HCT116 (cell line): ENCODE measurements around the gene MOB4. TPM values are rescaled to one million over a fixed set of nuclear protein-coding genes. Genes with fewer than 3 reads are reported as not detected.

Experiments used
- ATAC-seq: fragments of 200-7000 bp; cut with Tn5 transposase; 2 replicates; pipeline ENCODE4 v1.9.1; 2020; ENCODE audit warnings: mild to moderate bottlenecking, moderate library complexity
- BruUV-seq: library from RNA; stranded (reverse); fragments of 400-500 nt; replicated peaks from 2 replicates; lab custom pipeline; 2021; lab: Mats Ljungman, UMichigan
- CTCF ChIA-PET: fragments of 300-600 bp; sonication (Branson Sonifier 250); formaldehyde crosslinking; loops from one replicate; lab custom pipeline; 2021; ENCODE audit warnings: antibody characterized with exemption; lab: Charles Lee
- POLR2A ChIA-PET: fragments of 300-600, 350-600 bp; sonication (Branson Sonifier 250); formaldehyde crosslinking; loops from one replicate; lab custom pipeline; 2021; ENCODE audit warnings: antibody characterized with exemption; lab: Charles Lee
- RAD21 ChIA-PET, 2 experiments: fragments of 300-600 bp; sonication (Branson Sonifier 250); formaldehyde crosslinking; loops; one replicate each; lab custom pipeline; 2023; ENCODE audit warnings: low total read pairs in 2 of 2; ENCODE audit not compliant: uncharacterized antibody in 2 of 2, unreplicated experiment in 2 of 2, low non-redundant PET in 1 of 2; lab: Charles Lee
- DNase-seq: peaks from one replicate; pipeline ENCODE4 v3.0.0-alpha.2; 2010; ENCODE audit warnings: low read depth, low spot score
- H2AFZ ChIP-seq: fragments of 200-600 bp; shearing (Covaris generic), sonication (generic); 2 replicates; pipeline ENCODE4 v1.6.1; 2017; ENCODE audit warnings: low read depth, mixed run types, mixed read lengths, antibody characterized with exemption, low read length; ENCODE audit not compliant: poor library complexity, severe bottlenecking
- H3K27ac ChIP-seq: 2 replicates; pipeline ENCODE4 v1.5.1; 2012; ENCODE audit warnings: low read depth, low read length
- H3K27me3 ChIP-seq: fragments of 200-600 bp; sonication (generic); 2 replicates; pipeline ENCODE4 v1.6.1; 2016; ENCODE audit warnings: mixed run types, low read length, mixed read lengths; ENCODE audit not compliant: insufficient read depth
- H3K36me3 ChIP-seq, 2 experiments: fragments of 200-500 bp in 1 of 2; fragments of 200-600 bp in 1 of 2; sonication (Bioruptor generic) in 1 of 2; sonication (generic) in 1 of 2; 2 replicates each; pipeline versions ENCODE4 v1.5.1 to v1.6.1; 2014 to 2016; ENCODE audit warnings: low read length in 2 of 2, inconsistent platforms in 1 of 2, mixed read lengths in 1 of 2, mixed run types in 1 of 2; ENCODE audit not compliant: insufficient read depth in 2 of 2, control insufficient read depth in 1 of 2
- H3K4me1 ChIP-seq, 2 experiments: fragments of 200-600 bp in 1 of 2; sonication (generic) in 1 of 2; 2 replicates each; pipeline versions ENCODE4 v1.5.1 to v1.6.1; 2012 to 2017; ENCODE audit warnings: low read length in 2 of 2, inconsistent platforms in 1 of 2, mild to moderate bottlenecking in 1 of 2, mixed read lengths in 1 of 2, mixed run types in 1 of 2, moderate library complexity in 1 of 2; ENCODE audit not compliant: insufficient read depth in 2 of 2, control insufficient read depth in 1 of 2
- H3K4me2 ChIP-seq: fragments of 200-600 bp; sonication (generic); 2 replicates; pipeline ENCODE4 v1.6.1; 2017; ENCODE audit warnings: mixed run types, low read length, mixed read lengths
- H3K4me3 ChIP-seq, 2 experiments: fragments of 200-600 bp in 1 of 2; sonication (generic) in 1 of 2; replicated peaks in 1 of 2; 2 replicates each; pipeline ENCODE4 v1.5.1; 2011 to 2016; ENCODE audit warnings: low read length in 2 of 2, control low read depth in 1 of 2, low read depth in 1 of 2, mild to moderate bottlenecking in 1 of 2, mixed read lengths in 1 of 2, mixed run types in 1 of 2
- H3K79me2 ChIP-seq: fragments of 200-600 bp; sonication (generic); 2 replicates; pipeline ENCODE4 v1.6.1; 2017; ENCODE audit warnings: mild to moderate bottlenecking, mixed run types, low read length, moderate library complexity, mixed read lengths; ENCODE audit not compliant: insufficient read depth
- H3K9ac ChIP-seq: fragments of 200-600 bp; sonication (generic); 2 replicates; pipeline ENCODE4 v1.6.1; 2016; ENCODE audit warnings: low read length, mixed read lengths
- H3K9me2 ChIP-seq: fragments of 200-600 bp; sonication (generic), shearing (Covaris generic); 2 replicates; pipeline ENCODE4 v1.6.1; 2017; ENCODE audit warnings: mixed run types, mild to moderate bottlenecking, moderate library complexity; ENCODE audit not compliant: insufficient read depth
- H3K9me3 ChIP-seq, 2 experiments: fragments of 200-500 bp in 1 of 2; fragments of 200-600 bp in 1 of 2; sonication (Bioruptor generic) in 1 of 2; sonication (generic) in 1 of 2; 2 replicates each; pipeline ENCODE4 v1.6.1; 2014 to 2017; ENCODE audit warnings: low read length in 2 of 2, mixed read lengths in 2 of 2, inconsistent platforms in 1 of 2, low read depth in 1 of 2, mild to moderate bottlenecking in 1 of 2, mixed run types in 1 of 2, moderate library complexity in 1 of 2; ENCODE audit not compliant: control insufficient read depth in 1 of 2, insufficient read depth in 1 of 2
- H4K20me1 ChIP-seq: fragments of 200-600 bp; sonication (generic), shearing (Covaris generic); 2 replicates; pipeline ENCODE4 v1.6.1; 2017; ENCODE audit warnings: mixed run types, mild to moderate bottlenecking, moderate library complexity; ENCODE audit not compliant: insufficient read depth
- CBX3 ChIP-seq: IDR thresholded peaks from 2 replicates; pipeline ENCODE4 v1.6.1; 2012; ENCODE audit warnings: low read depth
- CEBPB ChIP-seq: IDR thresholded peaks from 2 replicates; pipeline ENCODE4 v1.6.1; 2012; ENCODE audit warnings: low read depth
- EGR1 ChIP-seq: IDR thresholded peaks from 2 replicates; pipeline ENCODE4 v1.6.1; 2012; ENCODE audit warnings: low read depth
- JUND ChIP-seq: IDR thresholded peaks from 2 replicates; pipeline ENCODE4 v1.6.1; 2012
- ZNF274 ChIP-seq: fragments of 200-500 bp; sonication (Bioruptor generic); IDR thresholded peaks from 2 replicates; pipeline ENCODE4 v1.6.1; 2014; ENCODE audit warnings: mild to moderate bottlenecking, low read depth, low read length, inconsistent platforms
- intact Hi-C: fragments of 100-400 bp; cut with micrococcal nuclease; formaldehyde crosslinking; loops from 2 replicates; pipeline ENCODE4 v1.10.0; 2022
- total RNA-seq: library from RNA; stranded (reverse); gene quantifications from one replicate; pipeline ENCODE4 v1.2.1, GENCODE V29; 2021; ENCODE audit not compliant: unreplicated experiment
- TF ChIP-seq, protein P1 (sequence below): IDR thresholded peaks from 2 replicates; pipeline ENCODE4 v1.6.1; 2012; ENCODE audit warnings: low read depth

The MOB4 gene
- total RNA-seq, 1 experiment from 2014 or later: 24.4 TPM

- POLR2A ChIA-PET: no interaction called here
- BruUV-seq: no TSS peak
These were observed 80.9 kb downstream of the MOB4 start for GRCh38 chr2:197596766-197597165.

GRCh38 chr2:197597166-197597565, 81.3 kb downstream of the MOB4 start:
- Histone ChIP-seq H3K9me3 (no peaks in the 10 kb centered on the region), H3K27ac (no peak overlapping the region), H3K4me1 (no peaks in the 10 kb centered on the region), H2AFZ (no peak overlapping the region), H3K27me3 (no peaks in the 10 kb centered on the region; the same call in 1 of the 2 replicates), H3K4me3 (no peak overlapping the region), H3K9ac (no peak overlapping the region), H3K79me2 (no peaks in the 10 kb centered on the region), H3K36me3 (no peaks in the 10 kb centered on the region), H3K4me2 (no peak overlapping the region), H4K20me1 (no peaks in the 10 kb centered on the region), H3K9me2 (no peaks in the 10 kb centered on the region)
- intact Hi-C loops: no loop called here
- no peak for DNase-seq
- ATAC-seq: no peak
- TF ChIP-seq CBX3 (no peak), JUND (no peak)
- TF ChIP-seq, protein P1, sequence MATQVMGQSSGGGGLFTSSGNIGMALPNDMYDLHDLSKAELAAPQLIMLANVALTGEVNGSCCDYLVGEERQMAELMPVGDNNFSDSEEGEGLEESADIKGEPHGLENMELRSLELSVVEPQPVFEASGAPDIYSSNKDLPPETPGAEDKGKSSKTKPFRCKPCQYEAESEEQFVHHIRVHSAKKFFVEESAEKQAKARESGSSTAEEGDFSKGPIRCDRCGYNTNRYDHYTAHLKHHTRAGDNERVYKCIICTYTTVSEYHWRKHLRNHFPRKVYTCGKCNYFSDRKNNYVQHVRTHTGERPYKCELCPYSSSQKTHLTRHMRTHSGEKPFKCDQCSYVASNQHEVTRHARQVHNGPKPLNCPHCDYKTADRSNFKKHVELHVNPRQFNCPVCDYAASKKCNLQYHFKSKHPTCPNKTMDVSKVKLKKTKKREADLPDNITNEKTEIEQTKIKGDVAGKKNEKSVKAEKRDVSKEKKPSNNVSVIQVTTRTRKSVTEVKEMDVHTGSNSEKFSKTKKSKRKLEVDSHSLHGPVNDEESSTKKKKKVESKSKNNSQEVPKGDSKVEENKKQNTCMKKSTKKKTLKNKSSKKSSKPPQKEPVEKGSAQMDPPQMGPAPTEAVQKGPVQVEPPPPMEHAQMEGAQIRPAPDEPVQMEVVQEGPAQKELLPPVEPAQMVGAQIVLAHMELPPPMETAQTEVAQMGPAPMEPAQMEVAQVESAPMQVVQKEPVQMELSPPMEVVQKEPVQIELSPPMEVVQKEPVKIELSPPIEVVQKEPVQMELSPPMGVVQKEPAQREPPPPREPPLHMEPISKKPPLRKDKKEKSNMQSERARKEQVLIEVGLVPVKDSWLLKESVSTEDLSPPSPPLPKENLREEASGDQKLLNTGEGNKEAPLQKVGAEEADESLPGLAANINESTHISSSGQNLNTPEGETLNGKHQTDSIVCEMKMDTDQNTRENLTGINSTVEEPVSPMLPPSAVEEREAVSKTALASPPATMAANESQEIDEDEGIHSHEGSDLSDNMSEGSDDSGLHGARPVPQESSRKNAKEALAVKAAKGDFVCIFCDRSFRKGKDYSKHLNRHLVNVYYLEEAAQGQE: no peak
- ChIA-PET CTCF (no interaction called here), RAD21 (no interaction called here), POLR2A (no interaction called here)
- no TSS peak for BruUV-seq

More at GRCh38 chr2:197596766-197597165, 80.9 kb downstream of the MOB4 start:
- intact Hi-C loops: no loop called here
- Histone ChIP-seq H4K20me1 (no peaks in the 10 kb centered on the region), H3K9ac (no peak overlapping the region), H3K4me3 (no peak overlapping the region), H3K36me3 (no peaks in the 10 kb centered on the region), H3K9me3 (no peaks in the 10 kb centered on the region), H3K27me3 (no peaks in the 10 kb centered on the region; the same call in 1 of the 2 replicates), H3K4me1 (no peaks in the 10 kb centered on the region), H3K79me2 (no peaks in the 10 kb centered on the region), H3K4me2 (no peak overlapping the region), H3K9me2 (no peaks in the 10 kb centered on the region), H2AFZ (no peak overlapping the region), H3K27ac (no peak overlapping the region)
- DNase-seq: no peak
- ATAC-seq: no peak
- ChIA-PET RAD21 (no interaction called here), CTCF (no interaction called here)
- TF ChIP-seq CEBPB: no peak
- no peak for TF ChIP-seq ZNF274
- no peak for TF ChIP-seq JUND
- TF ChIP-seq EGR1: no peak
